Esophagus muscularis mucosa (tissue), 3 donors: Measurements from ENCODE around the gene RUNX1.

Source experiments
- CTCF ChIP-seq, 3 experiments: fragments of 200-600 bp in 2 of 3; fragments of 450-650 bp in 1 of 3; sonication (generic) in 2 of 3; IDR thresholded peaks; one replicate each; pipeline ENCODE4 v1.5.1; 2017 to 2019; ENCODE audit warnings: antibody characterized with exemption in 3 of 3, mild to moderate bottlenecking in 2 of 3, moderate library complexity in 1 of 3
- POLR2A ChIP-seq: fragments of 450-650 bp; IDR thresholded peaks from one replicate; pipeline ENCODE4 v1.6.1; 2017; ENCODE audit warnings: antibody characterized with exemption, moderate library complexity, mild to moderate bottlenecking, low read depth

- TF ChIP-seq CTCF (IDR thresholded peaks at IDR 0.05): no peak
- TF ChIP-seq POLR2A: no peak
Measured at GRCh38 chr21:35057428-35057827, 8.3 kb upstream of the RUNX1 start.
